ENCODE data around the gene PRRX1.

Gene PRRX1

DNA sequence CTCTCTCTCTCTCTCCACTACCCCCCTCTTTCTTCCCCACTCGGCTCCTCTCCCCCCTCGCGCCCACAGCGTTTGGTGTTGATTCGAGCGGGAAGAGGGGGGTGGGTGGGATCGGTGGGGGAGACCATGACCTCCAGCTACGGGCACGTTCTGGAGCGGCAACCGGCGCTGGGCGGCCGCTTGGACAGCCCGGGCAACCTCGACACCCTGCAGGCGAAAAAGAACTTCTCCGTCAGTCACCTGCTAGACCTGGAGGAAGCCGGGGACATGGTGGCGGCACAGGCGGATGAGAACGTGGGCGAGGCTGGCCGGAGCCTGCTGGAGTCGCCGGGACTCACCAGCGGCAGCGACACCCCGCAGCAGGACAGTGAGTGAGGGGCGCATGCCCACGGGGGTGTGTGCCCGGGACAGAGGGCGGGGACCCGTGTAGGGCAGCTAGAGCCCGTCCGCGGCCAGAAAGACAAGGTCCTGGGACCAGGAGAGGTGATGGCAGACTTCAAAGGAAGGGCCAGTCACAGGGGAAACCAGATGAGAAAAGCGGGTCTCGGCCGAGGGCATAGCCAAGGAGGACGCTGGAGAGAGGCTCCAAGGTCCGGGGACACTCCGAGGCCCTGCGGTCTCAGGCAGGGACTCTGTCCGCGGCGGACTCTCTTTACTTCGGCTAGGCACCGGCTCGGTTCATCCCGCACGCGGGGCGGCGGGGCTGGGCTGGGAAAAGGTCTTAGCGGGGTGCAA lies at the start of gene PRRX1:
Gene PRRX1, plus strand, starts transcription at position 39 of the 735 bp plus-strand sequence. Its CDS starts 88 bp downstream, at position 127.
- DNase-seq (ENCODE audit: low read depth): peak; percentile 24

DNA sequence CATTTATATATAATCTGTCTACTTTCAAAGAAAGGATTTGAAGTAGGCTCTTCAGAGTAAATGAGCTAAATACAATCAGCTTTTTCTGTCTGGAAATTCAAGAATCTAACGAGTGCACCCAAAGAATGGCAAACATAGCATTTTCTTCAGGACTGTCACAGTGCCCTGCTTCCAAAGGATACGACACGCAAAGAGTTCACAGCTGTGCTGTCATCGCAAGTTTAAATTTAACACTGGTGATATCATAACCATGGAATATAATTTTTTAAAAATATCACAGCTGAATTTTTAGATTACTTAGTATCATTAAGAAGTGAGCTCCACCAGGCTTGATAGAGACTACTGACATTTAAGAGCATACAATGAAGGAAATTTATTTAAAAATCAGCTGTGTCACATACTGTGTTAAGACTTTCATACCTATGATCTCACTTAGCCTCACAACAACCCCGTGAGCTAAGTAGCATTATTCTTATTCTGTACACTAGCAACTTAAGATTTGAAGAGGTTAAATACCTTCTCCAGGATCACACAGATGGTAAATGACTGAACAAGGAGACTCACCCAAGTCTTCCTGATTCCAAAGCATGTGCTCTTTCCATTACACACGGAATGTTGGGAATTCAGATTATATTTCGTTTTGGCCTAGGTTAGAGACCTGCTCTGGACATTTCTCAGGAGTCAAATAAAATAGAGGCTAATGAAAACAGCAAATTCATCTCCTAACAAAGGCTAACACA lies 46.2 kb upstream of the PRRX1 start:
- no peak for DNase-seq (ENCODE audit: low read depth)

DNA sequence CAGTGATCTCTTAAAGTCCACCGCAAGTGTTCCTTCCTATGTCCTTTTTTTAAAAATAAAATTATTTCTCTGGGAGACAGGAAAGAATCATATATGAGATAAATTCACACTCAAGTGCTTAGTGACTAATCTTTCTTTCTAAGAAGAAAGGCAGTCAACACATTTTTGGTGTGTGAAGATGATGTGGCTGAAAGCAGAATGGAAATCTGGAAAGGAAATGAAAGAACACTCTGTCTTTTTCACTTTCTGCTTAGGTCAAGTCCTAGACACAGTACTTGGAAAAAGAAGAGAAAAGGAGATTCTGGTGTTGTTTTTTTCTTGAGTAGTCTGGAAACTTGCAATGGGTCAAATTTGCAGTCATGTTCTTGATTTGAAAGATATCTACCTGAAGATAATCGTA lies 45.5 kb upstream of the PRRX1 start:
- peak; percentile 13 for DNase-seq (ENCODE audit: low read depth)

DNA sequence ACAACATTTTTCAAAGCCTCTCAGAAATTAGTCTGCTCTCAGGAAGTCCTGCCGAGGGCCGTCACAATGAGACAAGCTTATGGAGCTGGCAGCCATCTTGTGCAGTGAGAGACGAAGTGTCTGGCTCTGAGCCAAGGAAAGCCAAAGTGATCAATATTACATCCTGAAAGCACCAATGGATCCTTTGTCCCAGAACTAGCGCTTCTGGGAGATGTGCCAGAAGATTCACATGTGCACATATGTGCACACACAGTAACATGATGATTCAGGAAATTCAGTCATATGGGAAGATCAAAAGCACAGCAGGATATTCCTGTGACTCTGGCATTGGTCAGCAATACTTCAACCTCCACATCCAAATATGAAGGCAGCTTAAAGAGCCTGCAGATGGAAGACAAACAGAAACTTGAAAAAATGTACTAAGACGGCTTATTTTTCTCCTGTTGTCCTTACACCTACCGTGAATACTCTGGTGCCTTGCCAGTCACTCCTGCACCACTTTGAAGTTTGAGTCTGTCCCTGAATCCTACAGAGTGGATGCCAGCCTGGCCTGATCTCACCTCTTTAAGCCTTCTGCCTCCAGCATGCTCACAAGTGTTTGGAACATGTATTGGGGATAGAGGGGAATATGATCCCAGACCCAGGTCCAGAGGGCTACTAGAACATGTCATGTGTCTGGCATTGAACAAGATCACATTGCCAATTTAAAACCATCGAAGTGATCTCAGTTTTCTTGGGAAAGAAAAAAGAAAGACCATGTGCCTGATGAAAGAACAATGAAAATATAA lies 44.5 kb upstream of the PRRX1 start:
- DNase-seq (ENCODE audit: low read depth): peak; percentile 24

DNA sequence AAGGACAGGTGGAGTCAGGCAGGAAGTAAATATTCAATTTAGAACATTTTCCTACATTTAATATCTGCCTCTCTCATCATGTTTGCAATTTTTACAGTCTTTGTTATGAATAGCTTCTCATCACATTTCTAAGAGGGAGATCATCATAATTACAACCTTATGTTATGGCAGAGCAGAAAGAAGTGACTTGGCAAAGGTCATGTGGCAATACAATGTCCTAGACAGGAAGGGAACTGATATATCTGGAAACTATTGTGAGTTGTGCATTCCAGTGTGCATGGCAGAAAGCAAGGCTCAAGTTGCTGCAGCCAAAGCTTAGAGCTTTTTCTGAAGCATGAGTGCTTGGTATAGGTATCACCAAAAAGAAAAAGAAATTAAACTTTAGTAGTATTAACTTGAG lies 43.8 kb upstream of the PRRX1 start:
- DNase-seq (ENCODE audit: low read depth): no peak

DNA sequence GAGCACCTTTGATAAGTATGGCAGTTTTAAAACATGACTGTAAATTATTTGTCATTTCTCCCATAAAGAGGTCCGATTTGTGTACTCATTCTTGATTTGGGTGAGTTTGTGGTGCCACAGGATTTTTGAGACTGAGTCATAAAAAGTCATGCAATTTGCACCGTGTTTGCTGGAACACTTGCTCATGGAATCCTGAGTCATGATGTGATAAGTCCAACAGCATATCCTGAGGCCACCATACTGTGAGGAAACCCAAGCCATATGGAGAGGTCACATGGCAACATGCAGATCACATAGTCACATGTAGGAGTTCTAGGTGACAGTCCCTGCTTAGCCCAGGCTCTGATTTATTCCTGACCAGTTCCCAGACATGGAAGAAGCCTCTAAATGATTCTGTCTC lies 40.8 kb upstream of the PRRX1 start:
- DNase-seq (ENCODE audit: low read depth): peak; percentile 90

DNA sequence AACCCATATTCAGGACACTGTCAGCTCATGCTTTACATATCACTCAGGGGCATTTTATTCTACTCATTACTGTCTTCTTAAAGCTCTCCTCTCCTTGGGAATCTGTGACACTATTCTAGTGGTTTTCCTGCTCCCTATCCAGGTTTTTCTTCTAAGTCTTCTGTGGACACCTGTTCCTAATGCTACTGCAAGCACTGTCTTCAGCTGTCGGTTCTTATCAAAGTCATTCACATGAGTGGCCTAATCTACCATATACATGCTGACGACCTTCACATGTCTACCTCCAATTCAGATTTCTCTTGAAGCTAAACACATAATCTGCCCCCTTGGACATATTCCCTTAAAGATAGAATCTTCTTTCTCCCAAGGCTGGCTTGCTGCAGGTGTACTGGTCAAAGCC lies 39.8 kb upstream of the PRRX1 start:
- DNase-seq (ENCODE audit: low read depth): no peak

DNA sequence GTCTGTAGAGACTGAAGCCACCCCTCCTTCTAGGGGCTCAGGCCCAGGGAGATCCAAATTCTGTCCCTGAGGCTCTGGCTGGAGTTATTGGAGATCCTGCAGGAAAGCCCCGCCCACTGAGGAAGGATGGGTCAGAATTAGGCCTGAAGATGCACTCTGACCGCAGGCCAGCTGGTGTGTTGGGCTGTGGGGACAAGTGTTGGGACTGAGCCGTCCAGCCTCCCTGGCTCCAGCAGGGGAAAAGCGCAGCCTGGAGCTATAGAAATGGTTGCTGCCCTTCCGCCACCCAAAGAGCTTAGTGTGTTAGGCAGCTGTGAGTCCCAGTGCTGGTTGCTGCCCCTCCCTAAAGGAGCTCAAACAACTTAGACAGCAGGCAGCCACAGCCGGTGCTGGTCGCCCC lies 33.0 kb upstream of the PRRX1 start:
- no peak for DNase-seq (ENCODE audit: low read depth)

DNA sequence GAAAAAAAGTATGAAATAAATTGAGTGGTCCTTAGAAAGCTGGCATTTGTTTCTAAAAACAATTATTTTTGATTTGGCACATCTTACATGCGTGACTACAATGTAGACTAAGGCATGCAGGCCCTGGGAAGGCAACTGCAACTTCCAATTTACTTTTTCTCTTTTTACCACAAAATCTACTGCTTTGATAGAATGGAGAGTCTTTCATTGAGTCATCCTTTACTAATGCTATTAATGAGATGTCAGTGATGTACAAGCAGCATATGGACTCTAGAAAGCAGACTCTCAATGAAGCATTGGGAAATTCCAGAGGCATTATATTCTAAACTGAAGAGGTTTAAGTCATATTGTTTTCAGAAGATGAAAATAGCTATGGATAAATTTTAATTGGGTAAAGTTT lies 29.6 kb upstream of the PRRX1 start:
- peak; percentile 55 for DNase-seq (ENCODE audit: low read depth)

DNA sequence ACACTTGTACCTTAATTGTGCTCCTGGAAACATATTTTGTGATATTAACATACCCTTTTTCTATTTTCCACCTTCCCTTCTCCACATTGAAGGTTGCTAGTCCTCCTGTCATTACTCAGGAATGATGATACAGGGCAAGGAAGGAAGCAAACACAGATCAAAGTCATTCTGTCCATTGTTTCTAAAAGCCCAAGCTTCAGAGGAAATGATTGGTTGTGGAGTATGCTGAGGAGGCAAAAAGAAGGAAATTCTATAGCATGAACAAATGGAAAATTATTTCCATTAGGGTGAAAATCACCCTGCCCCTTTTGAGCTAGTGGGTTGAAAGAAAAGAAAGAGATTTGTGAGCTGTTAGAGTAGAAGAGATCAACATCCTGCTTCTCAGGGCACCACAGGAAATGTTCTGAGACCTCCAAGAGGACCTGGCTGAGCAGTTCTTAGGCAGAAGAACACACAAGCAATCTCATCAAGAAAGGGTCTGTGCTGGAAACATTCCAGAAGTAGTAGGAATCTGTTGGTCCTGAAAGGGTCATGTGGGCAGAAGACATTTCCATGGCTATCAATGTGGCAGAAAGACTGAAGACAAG lies 29.0 kb upstream of the PRRX1 start:
- DNase-seq (ENCODE audit: low read depth): no peak

DNA sequence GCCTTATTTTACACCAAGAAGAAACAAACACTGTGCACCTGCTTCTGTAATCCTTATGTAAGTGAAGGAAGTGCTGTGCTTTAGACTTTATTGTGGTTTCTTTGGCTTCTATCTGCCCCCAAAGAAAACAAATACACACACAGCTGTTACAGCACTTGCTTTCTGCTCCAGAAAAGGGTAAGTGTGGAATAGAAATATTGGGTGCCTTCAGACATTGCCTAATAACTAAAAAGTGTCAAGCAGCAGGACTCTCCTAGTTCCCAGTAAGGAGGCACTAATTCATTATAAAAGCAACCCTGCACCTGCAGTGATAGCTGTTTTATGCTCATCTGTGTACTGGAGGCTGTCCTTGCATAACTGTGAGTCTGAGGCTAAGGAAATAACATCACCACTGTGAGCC lies 23.4 kb upstream of the PRRX1 start:
- peak; percentile 9 for DNase-seq (ENCODE audit: low read depth)

DNA sequence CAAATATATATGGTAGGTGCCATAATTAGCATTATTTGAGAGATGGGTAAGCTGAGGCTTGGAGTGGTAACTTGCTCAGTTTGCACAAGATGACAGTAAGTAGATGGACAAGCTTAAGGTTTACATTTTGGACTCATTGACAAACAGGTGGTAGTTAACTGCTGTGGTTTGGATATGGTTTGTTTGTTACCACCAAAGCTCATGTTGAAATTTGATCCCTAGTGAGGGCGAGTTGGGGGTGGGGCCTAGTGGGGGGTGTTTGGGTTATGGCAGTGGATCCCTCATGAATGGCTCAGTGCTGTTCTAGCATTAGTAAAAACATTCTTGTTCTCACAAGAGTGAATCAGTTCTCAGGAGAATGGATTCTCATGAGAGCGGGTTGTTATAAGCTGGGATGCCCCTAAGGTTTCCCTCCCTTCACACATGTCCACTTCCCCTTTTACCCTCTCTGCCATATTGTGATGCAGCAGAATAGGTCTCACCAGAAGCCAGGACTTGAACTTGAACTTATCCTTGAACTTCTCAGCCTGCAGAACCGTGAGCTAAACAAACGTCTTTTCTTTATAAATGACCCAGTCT lies 6.6 kb upstream of the PRRX1 start:
- no peak for DNase-seq (ENCODE audit: low read depth)

DNA sequence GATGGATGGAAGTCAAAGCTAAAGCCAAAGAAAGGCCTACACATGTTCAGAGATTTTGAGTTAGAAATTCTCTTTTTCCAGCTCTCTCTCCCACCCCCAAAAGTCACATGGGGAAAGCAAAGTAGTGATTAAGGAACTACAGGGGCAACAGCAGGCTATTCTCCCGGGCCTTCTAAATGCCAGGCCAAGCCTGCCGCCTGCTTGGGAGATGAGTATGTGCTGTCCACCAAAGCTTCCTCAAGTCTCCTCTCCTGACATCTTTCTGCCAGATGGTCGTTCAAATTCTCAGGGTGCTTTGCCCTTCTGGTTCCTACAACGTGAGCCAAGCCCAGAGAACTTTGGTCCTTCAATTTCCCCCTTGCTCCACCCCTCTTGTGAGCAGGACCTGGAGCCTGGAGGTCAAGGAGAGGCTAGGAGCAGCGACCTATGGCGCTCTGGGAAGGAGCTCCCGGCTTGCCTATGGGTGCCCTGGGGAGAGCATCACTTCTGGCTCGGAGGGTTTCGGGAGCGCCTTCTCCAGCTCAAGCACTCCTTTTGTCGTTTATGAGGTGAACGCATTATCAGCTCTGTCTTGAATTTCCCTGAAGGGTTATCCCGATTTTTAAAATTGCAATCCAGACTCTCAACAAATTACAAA lies 4.4 kb upstream of the PRRX1 start:
- no peak for DNase-seq (ENCODE audit: low read depth)

DNA sequence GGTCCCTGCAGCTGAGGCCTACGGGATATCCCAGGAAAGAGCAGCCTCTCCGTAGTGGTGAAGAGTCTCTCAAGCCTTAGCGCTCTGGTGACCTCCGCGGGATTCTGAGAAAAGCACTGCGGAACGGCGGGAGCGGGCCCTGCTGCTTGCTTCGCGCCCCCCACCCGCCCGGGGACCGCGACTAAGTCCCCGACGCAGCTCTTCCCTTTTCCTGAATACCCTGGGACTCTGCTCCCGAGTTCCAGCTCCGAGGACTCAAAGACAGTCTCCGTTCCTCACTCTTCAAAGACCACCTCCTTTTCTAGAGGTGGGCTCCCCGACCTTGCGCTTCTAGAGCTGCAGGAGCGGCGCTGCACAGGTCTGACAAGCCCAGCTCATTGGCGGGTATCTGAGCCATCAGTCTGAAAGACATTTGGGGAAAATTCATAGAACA lies 3.6 kb upstream of the PRRX1 start:
- DNase-seq (ENCODE audit: low read depth): no peak

DNA sequence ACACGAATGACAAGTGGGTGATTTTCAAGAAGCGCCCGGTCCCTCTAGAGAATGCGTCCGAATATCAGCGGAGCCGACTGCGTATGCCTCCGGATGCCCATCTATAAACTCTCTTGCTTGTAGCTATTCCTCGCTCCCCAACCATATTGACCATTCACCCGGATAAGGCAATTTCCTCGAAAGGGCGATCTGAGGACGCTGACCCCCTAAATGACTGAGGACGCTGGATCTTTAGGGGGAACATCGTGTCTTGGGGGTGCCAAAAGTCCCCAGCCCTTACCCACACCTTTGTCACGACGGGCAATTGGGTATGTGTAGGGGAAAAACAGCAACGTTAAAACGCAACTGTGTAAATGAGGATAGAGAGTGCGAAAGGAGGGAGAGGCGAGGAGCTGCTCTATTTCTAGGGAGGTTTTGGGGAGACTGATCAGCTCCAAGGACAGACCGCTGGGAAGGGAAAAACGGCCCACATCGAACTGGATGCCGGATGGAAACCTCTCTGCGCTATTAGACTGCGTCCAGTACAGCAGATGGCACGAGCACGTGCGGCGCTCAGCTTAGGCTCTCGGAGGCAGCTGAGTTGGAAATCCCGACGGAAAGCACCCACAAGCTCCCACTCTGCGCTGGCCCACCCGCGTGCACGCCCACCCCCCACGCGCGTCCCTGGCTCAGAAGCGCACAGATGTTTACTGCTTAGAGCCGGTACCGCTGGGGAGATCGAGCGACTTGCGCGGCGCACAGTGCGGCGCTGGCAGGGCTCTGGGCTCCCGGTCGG lies 2.9 kb upstream of the PRRX1 start:
- DNase-seq (ENCODE audit: low read depth): peak; percentile 23

DNA sequence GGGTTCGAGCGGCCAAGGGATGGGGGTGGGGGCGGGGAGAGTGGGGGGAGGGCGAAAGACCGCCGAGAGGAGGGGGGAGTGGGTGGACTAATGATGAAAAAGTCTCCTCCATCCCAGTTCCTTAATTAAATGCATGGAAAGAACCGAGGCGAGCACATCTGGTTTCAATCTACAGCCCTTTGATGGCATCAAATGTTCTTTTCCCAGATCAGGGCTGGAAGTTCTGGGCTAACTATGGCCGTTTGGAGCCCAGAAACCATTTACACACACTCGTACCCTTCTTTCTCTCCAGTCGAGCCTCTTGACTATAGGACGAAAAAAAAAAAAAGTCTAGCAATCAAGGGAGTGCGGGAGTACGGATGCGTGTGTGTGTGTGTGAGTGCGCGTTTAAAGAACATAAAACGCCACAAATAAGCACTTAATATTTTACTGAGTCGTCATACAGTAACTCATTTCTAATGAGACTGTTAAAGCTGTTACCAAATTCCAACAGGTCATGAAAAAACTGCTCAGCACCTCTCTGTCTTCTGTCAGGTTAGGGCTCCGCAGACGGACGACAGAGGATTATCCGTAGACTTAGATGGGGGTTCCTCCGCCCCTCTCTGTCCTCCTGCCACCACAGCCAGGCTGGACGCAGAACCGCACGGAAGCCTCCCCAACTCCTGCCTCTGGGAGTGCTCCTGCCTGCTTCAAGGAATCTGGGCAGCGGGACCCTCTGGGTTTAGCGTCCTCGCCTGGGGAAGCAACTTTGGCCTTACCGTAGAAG lies 2.1 kb upstream of the PRRX1 start:
- DNase-seq (ENCODE audit: low read depth): peak; percentile 50

DNA sequence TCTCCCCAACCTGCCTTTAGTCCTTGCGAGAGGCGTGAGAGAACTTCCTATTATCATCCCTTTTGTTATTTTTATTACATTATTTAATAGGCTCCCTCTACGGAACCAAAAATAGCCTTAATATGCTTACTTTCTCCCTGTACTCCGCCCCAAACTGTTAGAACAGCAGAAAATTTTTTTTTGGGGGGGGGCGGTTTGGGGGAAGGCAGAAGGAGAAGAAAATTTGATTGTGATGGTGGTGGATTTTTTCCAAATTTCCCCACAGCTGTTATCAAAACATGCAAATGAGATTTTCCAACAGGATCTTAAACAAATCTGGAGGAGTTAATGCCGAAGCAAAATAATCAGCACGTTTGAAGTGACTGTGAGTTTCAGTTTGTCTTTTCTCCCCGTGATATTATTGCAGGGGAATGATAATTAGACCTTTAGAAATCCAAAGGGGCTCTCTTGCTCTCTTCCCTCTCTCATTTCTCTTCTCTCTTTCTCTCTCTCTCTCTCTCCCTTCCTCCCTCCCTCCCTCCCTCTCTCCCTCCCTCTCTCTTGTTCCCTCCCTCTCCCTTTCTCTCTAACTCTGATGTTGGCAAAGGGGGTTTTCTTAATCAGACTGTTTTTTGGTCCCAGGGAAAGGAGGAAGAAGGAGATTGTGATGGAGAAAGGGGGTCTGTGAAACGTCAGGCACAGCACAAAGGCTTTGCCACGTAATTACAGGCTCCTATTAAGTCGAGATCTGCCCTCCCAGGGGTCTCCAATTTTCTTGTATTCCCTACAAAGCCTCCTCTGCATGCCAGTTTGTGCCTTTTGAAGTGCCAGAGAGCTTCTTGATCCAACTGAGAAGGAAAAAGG lies 1.1 kb upstream of the PRRX1 start:
- DNase-seq (ENCODE audit: low read depth): peak; percentile 24

DNA sequence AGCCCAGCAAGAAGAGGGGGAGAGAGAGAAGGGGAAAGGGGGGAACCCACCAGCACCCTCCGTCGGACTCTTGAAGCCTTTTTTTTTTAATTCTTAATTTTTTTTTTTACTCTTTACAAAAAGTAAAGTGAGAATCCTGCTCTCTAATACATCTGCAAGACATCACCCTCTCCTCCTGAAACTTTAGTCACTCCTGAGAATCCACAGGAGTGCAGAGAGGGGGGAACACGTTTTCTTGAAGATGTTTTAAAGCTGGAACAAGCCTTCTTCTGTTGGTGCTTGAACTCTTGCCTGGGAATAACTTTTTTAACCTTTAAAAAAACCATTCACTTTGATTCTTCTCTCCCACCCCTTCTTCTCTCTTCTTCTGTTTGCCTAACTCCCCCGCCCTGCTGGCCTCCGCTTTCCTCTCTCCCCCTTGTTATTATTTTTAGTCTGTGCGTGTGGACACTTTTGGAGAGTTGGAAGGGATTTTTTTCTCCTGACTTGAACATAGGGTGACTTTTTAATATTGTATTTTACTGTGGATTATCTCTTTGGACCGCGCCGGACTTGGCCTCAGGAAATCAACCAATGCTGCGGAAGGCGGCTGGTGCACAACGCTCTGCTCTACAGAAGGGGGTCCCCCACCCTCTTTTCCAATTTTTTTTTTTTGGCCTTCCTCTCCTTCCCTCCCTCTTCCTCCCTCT lies 383 bp upstream of the PRRX1 start:
- peak; percentile 36 for DNase-seq (ENCODE audit: low read depth)
